NCI-H82 (cell line): ENCODE data around the gene KIRREL3.

Experiments
- DNase-seq: peaks from one replicate; lab custom pipeline; 2025; lab: John Stamatoyannopoulos, UW

The KIRREL3 gene

DNA sequence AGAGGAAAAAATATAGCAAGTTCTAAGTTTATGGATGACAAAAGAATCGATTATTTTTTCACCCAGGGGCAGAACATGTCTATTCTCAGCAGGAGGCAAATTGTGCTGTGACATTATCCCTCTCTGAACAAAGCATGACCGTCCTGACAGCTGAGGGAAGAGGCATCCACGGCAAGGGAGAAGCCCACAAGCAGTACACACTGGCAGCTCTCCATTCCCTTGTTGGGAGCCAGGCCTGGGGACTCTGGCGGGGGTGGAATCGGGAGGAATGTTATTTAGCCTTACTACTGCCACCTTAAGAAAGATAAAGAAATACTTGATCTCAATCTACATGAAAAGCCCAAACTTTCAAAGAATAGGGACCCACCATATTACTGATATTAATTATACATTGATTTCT is 3.4 kb downstream of the KIRREL3 start:
- no peak for DNase-seq

DNA sequence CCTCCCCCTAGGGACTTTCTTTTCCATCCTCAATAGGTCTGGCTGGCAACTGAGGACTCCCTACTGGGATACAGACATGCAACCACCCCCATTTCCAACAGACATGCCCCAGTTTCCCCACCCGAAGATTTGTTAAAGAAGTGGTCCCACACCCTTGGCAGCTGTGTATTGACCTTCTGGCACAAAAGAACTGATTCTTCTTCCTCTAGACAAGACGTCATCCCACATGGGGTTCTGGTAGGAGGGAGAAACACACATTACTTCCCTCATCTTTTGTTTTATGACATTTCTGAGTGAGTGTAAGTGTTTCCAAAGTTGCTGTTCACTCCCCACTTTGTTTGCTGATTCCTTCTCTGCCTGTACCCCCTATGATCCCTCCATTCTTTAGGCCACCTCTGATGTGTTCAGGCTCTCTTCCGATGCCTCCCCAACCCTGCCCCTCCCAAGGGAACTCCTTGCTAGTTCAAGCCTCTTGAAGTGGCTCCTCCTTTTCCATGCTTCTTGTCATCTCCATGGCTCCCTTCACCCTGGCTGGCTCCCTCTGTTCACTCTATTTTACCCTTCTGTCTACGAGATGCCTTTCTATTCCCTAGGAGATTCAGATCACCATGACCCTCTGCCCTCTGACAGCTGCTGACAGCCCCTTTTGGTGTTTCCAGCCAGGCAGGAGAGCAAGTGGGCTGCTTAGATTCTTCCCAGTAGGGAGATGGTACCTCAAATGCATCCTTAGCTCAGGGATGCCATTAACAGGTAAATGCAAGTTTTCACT is 4.3 kb downstream of the KIRREL3 start:
- no peak for DNase-seq

DNA sequence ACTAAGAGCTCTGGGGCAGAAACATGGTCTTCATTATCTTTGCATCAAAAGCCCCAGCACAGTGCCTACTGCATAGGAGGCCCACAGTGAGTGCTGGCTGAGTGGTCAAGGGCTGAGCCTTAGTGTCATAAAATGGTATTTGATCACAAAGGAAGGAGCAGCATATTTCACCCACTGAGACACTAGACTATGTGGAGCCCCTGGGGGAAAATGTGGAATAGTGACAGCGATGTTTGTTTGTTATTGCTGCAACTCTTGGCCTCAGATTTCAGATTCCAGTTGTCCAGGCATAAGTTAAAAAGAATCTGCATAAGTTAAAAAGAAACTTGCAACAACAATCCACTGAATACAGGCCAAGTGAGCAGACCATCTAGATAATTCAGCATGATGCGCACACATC is 7.0 kb downstream of the KIRREL3 start:
- DNase-seq: no peak

DNA sequence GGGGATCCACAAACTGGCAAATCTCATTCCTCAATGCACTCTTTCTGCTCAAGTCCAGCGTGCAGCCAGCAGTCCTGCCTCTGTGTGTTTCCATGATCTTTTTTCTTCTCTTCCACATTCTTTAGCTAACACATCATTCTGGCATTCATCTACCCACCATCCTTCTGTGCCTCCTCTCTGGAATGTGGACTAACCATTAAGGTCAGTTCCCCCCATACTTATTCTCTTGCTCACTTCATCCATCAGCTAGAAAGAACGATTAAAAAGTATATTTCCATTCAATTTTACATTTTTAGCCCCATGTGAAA is 7.8 kb downstream of the KIRREL3 start:
- no peak for DNase-seq

DNA sequence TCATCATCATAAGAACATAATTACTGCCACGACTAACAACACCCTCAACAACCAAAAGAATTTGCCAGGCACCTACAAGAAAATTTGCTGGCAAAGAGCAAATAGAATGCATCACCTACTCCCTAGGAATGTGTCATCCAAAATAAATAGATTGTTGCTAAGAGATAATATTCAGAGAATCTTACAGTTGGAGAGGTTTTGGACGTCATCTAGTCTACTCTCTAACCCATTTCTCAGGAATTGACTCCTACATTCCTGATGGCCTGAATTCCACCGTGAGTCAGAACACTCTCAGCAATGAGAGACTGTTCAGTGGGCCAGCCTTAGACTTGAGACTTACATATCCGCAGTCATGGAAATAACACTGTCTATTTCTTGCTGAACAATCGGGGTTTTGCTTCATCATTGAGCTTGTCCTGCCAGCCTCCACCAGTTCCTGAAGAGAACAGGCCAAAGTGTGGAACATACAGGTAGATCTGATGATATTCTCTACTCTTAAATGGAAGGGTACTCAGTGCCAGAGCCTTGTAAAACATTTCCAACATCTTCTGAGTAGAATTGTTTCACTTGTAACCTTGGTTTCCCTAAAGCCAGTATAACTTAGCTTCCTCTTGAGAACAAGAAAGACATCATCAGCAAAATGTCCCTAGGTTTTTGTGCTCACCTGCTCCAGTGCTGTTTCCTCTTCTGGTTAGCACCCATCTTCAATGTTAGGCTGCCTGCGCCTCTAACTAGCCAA is 8.3 kb downstream of the KIRREL3 start:
- no peak for DNase-seq

DNA sequence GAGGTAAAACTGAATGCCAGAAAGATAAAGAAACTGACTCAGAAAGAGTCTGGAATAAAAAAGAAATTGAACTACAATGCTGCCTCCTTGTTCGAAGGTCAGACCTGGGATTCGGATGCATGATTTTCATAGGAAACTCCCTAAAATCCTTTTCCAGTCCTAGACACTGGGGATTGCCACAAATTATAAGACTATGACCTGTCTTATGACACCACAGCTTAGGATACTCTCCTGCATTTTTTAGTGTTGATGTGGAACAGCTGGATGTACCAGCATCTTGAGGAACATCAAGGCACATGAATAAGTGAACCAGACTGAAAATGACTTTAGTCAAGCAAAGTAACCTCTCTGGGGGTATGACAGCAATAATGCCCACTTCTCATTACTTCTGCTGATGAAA is 9.0 kb downstream of the KIRREL3 start:
- no peak for DNase-seq

DNA sequence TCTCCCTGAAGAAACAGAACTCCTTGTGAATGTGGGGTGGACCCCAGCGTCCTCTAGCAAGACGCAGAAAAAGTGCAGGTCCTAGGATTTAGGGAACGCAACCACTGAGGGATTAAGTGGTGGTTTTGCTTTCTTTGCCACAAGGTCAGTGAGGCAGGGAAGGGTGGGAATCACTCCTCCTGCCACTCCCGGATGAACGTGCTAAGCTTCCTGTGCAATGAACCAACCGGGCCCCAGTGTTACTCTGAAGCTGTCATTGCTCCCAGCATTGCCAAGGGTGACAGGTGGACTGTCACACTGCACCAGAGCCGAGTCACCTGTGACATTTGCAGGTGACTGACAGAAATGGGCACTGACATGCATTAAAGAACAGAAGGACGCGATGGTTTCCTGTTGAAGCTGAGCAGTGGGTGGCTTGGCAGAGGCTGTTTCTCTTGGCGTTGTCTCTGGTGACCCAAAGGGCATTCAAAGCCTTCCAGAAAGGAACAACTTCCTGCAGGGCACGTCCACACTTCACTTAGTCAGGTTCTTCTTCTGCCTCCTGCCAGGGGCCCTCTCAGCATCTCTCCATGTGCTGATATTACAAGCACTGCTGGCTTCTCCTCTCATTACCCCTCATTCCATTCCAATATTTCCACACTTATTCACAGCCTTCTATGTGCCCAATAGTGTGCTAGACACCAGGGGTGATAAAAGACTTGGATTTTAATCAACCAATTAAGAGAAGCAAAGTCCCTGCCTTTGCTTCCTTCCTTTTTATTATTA is 9.7 kb downstream of the KIRREL3 start:
- no peak for DNase-seq

DNA sequence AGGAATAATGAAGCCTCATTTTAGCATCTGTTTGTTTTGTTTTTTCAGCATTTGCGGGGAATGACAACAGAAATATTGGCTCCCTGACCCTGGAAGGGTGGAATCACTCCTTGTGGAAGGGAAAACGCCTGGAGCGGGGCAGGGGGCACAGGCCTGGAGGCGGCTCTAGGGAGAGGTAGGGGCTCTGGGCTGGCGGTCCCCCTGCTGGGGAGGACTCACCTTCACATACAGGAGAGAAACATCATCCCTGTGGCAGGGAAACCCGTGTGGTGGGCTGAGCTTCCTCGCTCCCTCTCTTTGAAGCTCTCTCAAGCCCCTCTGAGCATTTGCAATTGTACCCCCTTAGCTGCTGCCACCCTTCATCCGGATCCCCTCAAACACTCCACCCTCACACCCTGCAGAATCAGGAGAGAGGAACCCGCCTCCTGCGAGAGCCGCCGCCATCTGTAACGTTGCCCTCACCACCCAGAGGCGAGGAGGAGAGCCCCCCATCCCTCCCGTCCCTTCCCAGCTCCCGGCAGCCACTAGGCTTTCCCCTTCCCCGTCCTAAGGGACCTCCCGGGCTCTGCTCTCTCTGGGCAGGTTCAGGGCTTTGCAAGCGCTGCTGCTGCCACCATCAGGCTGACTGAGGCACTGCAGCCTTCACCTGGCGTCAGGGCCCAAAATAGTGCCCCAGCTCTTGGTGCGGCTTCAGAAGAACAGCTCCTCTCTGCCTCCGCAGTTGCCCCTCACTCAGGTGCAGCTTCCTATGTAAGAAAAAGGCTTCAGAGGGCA is 10.4 kb downstream of the KIRREL3 start:
- peak; percentile 85 for DNase-seq

DNA sequence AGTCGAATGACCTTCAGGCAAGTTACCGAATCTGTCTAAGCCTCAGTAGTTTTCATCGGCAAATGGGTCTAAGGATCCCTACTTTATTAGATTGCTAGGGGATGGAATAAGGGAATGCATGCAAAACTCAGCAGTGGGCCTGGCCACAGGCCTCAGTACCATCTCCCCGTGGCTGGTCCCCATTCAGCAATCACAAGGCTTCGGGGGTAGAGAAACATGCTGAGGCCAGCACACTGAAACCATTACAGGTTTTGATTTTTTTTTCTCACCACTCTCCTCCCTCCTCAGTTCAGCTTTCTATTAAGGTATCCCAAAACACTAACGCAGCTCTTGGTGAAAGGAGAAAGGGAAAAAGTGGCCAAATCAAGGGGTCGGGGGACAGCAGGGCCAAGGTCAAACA is 11.9 kb downstream of the KIRREL3 start:
- DNase-seq: no peak

DNA sequence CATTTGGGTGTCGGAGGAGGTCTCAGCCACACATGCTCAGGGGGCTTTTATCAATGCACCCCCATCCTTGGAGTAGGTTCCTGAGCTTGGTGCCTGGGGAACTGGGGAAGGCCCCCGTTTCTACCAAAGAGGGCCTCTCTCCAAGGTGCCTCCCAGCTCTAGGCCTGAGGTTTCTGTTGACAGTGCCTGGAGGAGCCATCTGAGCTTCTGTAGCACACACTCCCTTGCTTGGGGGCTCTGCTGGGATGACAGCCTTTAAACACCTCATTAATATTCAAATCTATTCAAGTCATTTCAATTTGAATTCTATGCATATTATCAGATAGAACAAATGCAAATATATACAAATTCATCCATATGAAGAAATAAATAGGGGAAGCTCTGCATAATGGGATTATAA is 18.9 kb downstream of the KIRREL3 start:
- no peak for DNase-seq

DNA sequence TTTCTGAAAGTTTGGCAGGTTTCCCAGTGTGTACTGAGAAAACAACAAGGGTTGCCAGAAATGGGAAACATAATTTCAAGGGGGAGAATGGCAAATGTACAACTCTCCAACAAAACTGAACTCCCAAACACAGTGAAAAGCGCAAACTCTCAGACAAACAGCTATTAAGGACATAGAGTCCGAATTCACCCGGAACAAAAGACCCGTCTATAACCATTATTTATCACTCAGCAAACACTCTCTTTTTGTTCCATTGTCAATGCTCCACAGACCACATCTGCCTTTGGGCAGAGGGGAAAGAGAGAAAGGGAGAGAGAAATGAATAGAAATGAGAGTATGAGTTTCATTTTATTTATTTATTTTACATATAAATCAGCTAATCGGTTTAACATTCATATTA is 21.7 kb downstream of the KIRREL3 start:
- DNase-seq: no peak

DNA sequence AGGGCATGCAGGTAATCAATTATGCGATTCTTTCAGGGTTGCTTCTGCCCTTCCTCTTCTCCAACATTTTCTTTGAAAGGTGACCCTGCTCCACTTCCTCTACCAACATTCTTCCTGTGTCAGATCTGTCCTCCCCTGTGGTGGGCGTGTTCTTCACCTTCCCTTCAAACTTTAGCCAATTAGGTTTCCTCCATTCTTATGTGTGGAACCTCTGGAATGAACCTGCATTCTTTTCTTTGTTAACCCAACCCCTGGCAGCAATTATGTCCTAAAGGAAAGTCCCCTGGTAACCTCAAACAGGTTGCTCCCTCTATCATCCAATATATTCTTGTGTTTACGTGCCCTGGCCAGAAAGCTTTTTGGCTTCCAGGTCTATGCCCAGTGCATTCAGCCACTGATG is 22.4 kb downstream of the KIRREL3 start:
- DNase-seq: no peak

DNA sequence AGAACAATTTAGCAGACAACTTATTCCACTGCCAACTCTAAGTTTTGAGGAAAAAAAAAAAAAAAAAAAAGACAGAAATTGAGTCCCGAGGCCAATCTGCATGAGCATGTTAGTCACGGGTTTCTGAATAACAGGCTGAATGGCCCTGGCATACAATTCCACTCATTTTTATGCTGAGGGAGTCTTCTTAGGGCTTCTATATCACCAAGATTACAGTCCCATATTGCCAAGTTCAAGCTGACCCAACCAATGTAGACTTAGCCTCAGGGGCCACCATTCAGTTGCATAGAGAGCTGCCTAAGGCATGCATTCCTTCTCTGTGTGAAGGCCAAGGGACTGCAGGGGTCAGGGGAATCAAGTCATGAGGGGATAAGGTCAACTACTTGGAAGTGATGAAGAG is 27.5 kb downstream of the KIRREL3 start:
- DNase-seq: no peak

DNA sequence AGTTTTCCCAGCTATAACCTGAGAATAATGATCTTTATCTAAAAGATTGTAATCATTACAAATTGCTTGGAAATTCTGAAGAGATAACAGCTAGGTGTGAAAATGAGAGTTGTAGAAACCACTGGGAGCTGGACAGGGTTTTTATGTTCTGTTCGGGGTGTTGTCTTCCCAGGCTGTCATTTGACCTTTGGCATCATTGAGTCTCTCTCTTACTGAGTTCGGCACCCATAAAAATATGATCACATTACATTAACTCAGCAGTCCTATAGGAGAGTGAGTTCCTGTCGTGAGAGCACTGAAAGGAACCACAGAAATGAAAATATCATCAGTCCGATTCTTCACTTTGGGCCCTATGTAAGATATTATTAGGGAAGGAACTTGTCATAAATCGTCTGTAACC is 29.3 kb downstream of the KIRREL3 start:
- DNase-seq: no peak

DNA sequence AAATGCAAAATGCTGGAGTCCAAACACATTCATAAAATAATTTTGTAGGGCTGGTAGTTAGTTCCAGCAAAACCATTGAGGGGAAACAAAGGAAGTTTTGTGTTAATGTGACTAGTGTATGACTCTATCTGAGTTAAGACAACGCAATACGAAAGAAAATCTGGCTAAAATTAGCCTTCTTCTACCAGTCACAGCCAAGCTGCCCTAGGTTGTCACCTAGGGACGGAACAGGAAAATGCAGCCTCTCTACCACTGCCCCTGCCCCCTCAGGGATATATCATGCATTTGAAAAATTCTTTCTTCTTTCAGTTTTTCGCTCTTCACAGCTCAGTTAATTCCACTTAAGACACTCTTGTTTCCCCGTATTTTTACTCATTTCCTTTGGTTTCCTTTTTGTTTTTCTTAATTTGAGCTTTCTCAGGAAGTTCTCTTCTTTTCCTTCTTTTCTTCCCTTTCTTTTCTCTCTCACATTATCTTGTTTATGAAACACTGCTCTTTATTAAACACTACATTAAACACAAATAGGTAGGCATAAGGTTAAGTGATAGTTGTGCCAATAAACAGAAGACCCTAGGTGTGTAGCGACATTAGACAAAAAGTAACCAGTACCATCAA is 30.6 kb downstream of the KIRREL3 start:
- DNase-seq: peak; percentile 46

DNA sequence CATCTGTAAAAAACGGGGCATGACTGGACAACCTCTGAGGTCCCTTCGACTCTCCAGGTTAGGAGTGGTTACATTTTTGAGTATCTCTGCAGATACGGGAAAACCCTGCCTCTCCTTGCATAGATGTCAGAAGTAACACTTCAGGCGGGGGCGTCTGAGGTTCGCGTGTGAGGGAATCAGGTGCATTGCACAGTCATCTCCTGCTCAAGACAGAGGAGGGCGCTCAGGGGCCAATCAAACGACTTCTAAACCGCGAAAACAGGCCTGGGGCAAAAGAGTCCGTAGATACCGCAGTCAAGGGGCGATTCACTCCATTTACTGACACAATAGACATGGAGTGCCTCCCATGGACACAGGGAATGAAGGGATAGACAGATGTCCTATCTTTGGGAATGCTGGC is 31.7 kb downstream of the KIRREL3 start:
- no peak for DNase-seq

DNA sequence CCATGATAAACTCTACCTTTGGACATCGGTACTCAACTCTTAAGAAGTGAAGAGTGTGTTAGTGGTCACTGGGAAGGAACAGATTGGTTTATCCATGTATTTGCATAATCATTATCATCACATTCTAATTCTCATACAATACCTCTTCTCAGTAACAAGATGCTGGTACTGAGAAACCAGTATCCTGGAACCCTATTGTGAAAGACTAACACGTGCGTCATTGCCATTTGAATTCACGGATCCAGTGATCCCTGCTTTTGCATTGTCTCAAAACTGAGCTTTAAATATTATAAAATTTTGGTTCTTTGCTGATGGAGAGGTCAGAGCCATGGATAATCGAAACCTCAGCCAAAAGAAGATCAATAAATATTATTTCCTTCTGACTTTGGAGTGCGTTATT is 35.2 kb downstream of the KIRREL3 start:
- DNase-seq: no peak

DNA sequence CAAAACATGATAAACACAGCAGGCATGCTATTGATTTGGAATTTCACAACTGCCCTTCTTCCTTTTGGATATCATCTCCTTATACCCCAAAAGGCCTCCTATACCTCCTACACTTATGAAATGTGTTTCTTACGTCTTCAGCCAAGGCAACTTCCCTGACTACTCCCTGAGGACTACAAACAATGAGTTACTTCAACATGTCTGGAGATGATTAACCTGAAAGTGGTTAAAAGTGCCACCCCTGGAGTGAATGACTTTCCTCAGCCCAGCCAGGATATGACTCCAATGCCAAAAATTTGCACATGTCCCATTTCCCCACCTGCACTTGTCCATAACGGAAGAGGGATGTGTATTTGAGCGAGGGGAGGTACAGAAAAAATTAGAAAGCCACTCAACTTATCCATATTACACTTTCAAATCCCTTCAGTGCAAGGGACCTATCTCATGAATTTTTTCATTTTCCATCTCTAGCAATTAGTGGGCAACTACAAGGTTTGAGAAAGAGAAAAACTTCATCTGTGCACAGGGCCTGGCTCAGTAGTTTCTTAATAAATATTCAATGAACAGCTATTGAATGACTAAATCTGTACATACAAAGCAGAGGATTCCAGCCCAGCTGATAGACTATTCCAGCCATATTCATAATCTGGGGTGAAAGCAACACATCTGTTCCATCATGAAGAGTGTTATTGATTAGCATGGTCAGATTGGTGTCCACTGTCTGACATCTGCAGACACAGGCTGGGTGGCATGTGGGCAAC is 36.8 kb downstream of the KIRREL3 start:
- DNase-seq: no peak

DNA sequence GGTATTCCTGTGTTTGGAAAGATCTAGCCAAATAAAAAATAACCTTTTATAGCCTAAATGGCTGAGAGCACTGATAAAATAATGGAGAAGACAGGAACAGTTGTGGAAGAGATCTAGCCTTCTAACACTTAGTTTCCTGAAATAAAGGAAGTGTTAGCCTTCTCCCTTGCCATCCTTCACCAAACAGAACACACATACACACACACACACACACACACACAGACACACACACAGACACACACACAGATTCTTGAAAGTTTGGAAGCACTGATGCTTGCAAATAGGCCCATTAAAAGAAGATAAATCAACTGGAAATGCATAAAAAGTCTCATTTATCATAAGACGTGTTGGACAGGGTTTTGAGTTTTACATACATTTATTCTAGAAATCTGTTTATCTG is 37.5 kb downstream of the KIRREL3 start:
- DNase-seq: no peak

DNA sequence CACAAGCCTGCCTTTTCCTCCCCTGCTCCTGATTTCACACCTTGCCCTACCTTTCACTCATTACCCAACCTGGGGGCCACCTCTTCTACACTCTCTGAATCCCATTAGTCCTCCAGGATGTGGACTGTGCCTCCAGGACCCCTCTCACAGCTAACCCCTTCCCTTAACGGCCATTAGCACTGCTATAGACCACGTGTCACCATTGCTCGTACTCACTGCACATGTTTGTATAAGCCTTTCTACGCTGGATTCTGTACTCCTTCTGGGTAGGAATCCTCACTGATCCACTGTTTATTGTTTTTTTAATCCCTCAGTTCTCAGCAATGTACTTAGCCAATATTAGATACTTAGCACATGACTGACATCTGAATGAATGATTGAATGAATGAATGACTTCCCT is 40.9 kb downstream of the KIRREL3 start:
- no peak for DNase-seq

DNA sequence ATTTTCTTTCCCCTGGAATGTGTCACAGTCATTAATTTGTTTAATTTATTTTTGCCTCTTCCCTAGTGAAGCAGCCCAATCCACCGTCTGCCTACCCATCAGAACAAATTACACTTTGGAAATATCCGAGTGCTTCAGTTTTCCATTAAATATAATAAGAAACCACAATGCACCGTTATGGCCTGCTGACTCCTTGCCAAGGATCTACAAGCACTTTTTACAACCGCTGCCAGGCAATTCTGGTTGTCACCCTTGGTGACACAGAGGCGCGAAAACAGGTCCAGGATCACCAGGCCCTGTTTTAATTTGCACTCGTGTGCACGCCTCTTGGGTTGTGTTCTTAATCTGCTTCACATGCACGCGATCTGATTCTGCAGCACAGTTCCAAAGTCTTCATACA is 43.9 kb downstream of the KIRREL3 start:
- DNase-seq: no peak
